ENCODE data around the gene MAOB. TPM values are rescaled to one million over a fixed set of nuclear protein-coding genes. Genes with fewer than 3 reads are reported as not detected.

MAOB gene
- total RNA-seq (2022; extraction: Qiagen RNA extraction): 0.14 to 0.25 TPM (median 0.19 TPM) in 5 replicates

GRCh38 chrX:43882294-43882681 lies at the start of gene MAOB:
Gene MAOB, minus strand, starts transcription at chrX:43882450. Its CDS starts 151 bp downstream, at chrX:43882299.

Other genes starting within 250 kb of the MAOB start
- 0.59 to 0.87 TPM (median 0.79 TPM) in 5 replicates for gene MAOA, start 226.2 kb downstream of the MAOB start, total RNA-seq (2022; extraction: Qiagen RNA extraction)
- gene NDP, start 90.9 kb upstream of the MAOB start, total RNA-seq (2022; extraction: Qiagen RNA extraction): not detected in 5 replicates

All from A549 treated with dexamethasone at 1 μM for 4 hours (cell line).